Keratinocyte (primary cell): ENCODE results near the gene CTIF. TPM values are rescaled to one million over a fixed set of nuclear protein-coding genes. Genes with fewer than 3 reads are reported as not detected.

Experiments used
- DNase-seq: peaks from one replicate; pipeline ENCODE4 v3.0.0-alpha.2; 2011; ENCODE audit warnings: low read depth, missing footprints, low spot score
- FAIRE-seq: peaks from 2 replicates; lab custom pipeline; 2011; peaks lifted over from hg19 to GRCh38; lab: Jason Lieb, UNC
- H2AFZ ChIP-seq: 2 replicates; pipeline ENCODE4 v1.6.0; 2012; ENCODE audit warnings: low read length, control low read depth, inconsistent platforms; ENCODE audit not compliant: control insufficient read depth
- H3K27ac ChIP-seq: 2 replicates; pipeline ENCODE4 v1.5.1; 2011; ENCODE audit warnings: low read length; ENCODE audit not compliant: control insufficient read depth, insufficient read depth
- H3K27me3 ChIP-seq: 3 replicates; pipeline ENCODE4 v1.6.0; 2011; ENCODE audit warnings: low read length; ENCODE audit not compliant: control insufficient read depth, insufficient read depth; ENCODE audit errors: extremely low read depth
- H3K36me3 ChIP-seq, 2 experiments: 2 replicates in 1 of 2; 3 replicates in 1 of 2; pipeline ENCODE4 v1.5.1; 2011; ENCODE audit warnings: low read length in 2 of 2, mild to moderate bottlenecking in 1 of 2; ENCODE audit not compliant: control insufficient read depth in 2 of 2, insufficient read depth in 2 of 2; ENCODE audit errors: extremely low read depth in 1 of 2
- H3K4me1 ChIP-seq: 3 replicates; pipeline ENCODE4 v1.5.1; 2011; ENCODE audit warnings: low read length; ENCODE audit not compliant: control insufficient read depth, insufficient read depth; ENCODE audit errors: extremely low read depth
- H3K4me2 ChIP-seq: 3 replicates; pipeline ENCODE4 v1.6.0; 2011; ENCODE audit warnings: low read depth, low read length; ENCODE audit not compliant: control insufficient read depth, insufficient read depth; ENCODE audit errors: extremely low read depth
- H3K4me3 ChIP-seq, 3 experiments: fragments of 200-600 bp in 1 of 3; sonication (generic) in 1 of 3; 2 replicates in 2 of 3; 3 replicates in 1 of 3; pipeline ENCODE4 v1.5.1; 2011 to 2016; ENCODE audit warnings: low read length in 3 of 3, mild to moderate bottlenecking in 3 of 3, control low read depth in 2 of 3, inconsistent platforms in 1 of 3, low read depth in 1 of 3, mixed read lengths in 1 of 3, mixed run types in 1 of 3, moderate library complexity in 1 of 3; ENCODE audit not compliant: control insufficient read depth in 2 of 3, insufficient read depth in 2 of 3; ENCODE audit errors: extremely low read depth in 1 of 3
- H3K79me2 ChIP-seq: 2 replicates; pipeline ENCODE4 v1.6.0; 2012; ENCODE audit warnings: low read length; ENCODE audit not compliant: control insufficient read depth, insufficient read depth
- H3K9ac ChIP-seq: 3 replicates; pipeline ENCODE4 v1.6.0; 2011; ENCODE audit warnings: low read length; ENCODE audit not compliant: control insufficient read depth, insufficient read depth; ENCODE audit errors: extremely low read depth
- H3K9me1 ChIP-seq: 3 replicates; pipeline ENCODE4 v1.6.0; 2011; ENCODE audit warnings: low read length; ENCODE audit not compliant: control insufficient read depth, insufficient read depth; ENCODE audit errors: extremely low read depth
- H3K9me3 ChIP-seq: 2 replicates; pipeline ENCODE4 v1.5.1; 2012; ENCODE audit warnings: low read depth, low read length; ENCODE audit not compliant: control insufficient read depth
- H4K20me1 ChIP-seq: 3 replicates; pipeline ENCODE4 v1.6.0; 2011; ENCODE audit warnings: low read length; ENCODE audit not compliant: control insufficient read depth, insufficient read depth; ENCODE audit errors: extremely low read depth
- EZH2 ChIP-seq: IDR thresholded peaks from one replicate; pipeline ENCODE4 v1.6.1; 2012; ENCODE audit warnings: inconsistent platforms, mild to moderate bottlenecking, low read length, moderate library complexity
- dilution Hi-C: fragments of 300-500 bp; cut with MboI; formaldehyde crosslinking; loops from one replicate; pipeline ENCODE4 v1.7.0; 2020; ENCODE audit warnings: low sequenced_read_pairs; ENCODE audit not compliant: extremely low pct_ligation_motif_present
- polyA plus RNA-seq, 5 experiments: library from polyadenylated mRNA; depleted of rRNA in 3 of 5; stranded (reverse) in 3 of 5; stranded (forward) in 1 of 5; unstranded in 1 of 5; fragments of >200 nt; gene quantifications; 1 replicate in 1 of 5; 2 replicates in 3 of 5; 3 replicates in 1 of 5; pipeline versions ENCODE4 v1.2.1 to v1.2.3, GENCODE V29; 2011 to 2012; ENCODE audit warnings: missing spikeins in 2 of 5, low read depth in 1 of 5, low replicate concordance in 1 of 5
- TF ChIP-seq, protein P1 (sequence below), 3 experiments: IDR thresholded peaks in 1 of 3; conservative IDR thresholded peaks in 1 of 3; optimal IDR thresholded peaks in 1 of 3; 2 replicates in 2 of 3; 3 replicates in 1 of 3; pipeline versions ENCODE3 to v1.5.1; 2011; ENCODE audit warnings: low read length in 3 of 3, mild to moderate bottlenecking in 3 of 3, moderate library complexity in 2 of 3, control low read depth in 1 of 3, inconsistent platforms in 1 of 3; ENCODE audit not compliant: insufficient read depth in 2 of 3; ENCODE audit errors: extremely low read depth in 1 of 3

Gene CTIF
- polyA plus RNA-seq, 1 donor (not counting 4 experiments of a cell fraction or from before 2014, with no cell fraction given), result 15.0 TPM

GRCh38 chr18:48763719-48764100, 224.9 kb downstream of the CTIF start:
- H3K4me3 ChIP-seq, result no peak overlapping the region
- TF ChIP-seq, protein P1, sequence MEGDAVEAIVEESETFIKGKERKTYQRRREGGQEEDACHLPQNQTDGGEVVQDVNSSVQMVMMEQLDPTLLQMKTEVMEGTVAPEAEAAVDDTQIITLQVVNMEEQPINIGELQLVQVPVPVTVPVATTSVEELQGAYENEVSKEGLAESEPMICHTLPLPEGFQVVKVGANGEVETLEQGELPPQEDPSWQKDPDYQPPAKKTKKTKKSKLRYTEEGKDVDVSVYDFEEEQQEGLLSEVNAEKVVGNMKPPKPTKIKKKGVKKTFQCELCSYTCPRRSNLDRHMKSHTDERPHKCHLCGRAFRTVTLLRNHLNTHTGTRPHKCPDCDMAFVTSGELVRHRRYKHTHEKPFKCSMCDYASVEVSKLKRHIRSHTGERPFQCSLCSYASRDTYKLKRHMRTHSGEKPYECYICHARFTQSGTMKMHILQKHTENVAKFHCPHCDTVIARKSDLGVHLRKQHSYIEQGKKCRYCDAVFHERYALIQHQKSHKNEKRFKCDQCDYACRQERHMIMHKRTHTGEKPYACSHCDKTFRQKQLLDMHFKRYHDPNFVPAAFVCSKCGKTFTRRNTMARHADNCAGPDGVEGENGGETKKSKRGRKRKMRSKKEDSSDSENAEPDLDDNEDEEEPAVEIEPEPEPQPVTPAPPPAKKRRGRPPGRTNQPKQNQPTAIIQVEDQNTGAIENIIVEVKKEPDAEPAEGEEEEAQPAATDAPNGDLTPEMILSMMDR (optimal IDR thresholded peaks at IDR 0.05 in 1 of 3, IDR thresholded peaks at IDR 0.05 in 1 of 3, conservative IDR thresholded peaks at IDR 0.05 in 1 of 3; ENCODE audit: extremely low read depth in 1 of 3, insufficient read depth in 2 of 3, low read length in 3 of 3), result no peak
- no peak for TF ChIP-seq EZH2
- H3K27me3 ChIP-seq, result no peaks in the 10 kb centered on the region
- H3K27ac ChIP-seq, result no peak overlapping the region
- H3K36me3 ChIP-seq, result peaks cover 7 to 24% of the 10 kb centered on the region in 2 experiments
- DNase-seq (no peak), FAIRE-seq (no peak)
- H3K9me1 ChIP-seq, result no peaks in the 10 kb centered on the region
- H3K9ac ChIP-seq, result no peak overlapping the region
- no peak overlapping the region for H2AFZ ChIP-seq
- H3K79me2 ChIP-seq, result no peaks in the 10 kb centered on the region
- H3K9me3 ChIP-seq, result no peaks in the 10 kb centered on the region
- dilution Hi-C loops, result no loop called here
- peaks cover 3% of the 10 kb centered on the region for H4K20me1 ChIP-seq
- H3K4me2 ChIP-seq, result no peak overlapping the region
- H3K4me1 ChIP-seq, result peaks cover 12% of the 10 kb centered on the region

GRCh38 chr18:48765053-48765452, 226.2 kb downstream of the CTIF start:
- no peak for FAIRE-seq
- H3K27ac ChIP-seq, result no peak overlapping the region
- peaks cover 7 to 25% of the 10 kb centered on the region in 2 experiments for H3K36me3 ChIP-seq
- H3K9me1 ChIP-seq, result no peaks in the 10 kb centered on the region
- H3K9ac ChIP-seq, result no peak overlapping the region
- no peaks in the 10 kb centered on the region for H3K9me3 ChIP-seq
- no peak overlapping the region for H2AFZ ChIP-seq
- H3K4me2 ChIP-seq, result no peak overlapping the region
- H3K27me3 ChIP-seq, result no peaks in the 10 kb centered on the region
- H3K79me2 ChIP-seq, result no peaks in the 10 kb centered on the region
- H3K4me3 ChIP-seq, result no peak overlapping the region
- TF ChIP-seq, protein P1 (optimal IDR thresholded peaks at IDR 0.05 in 1 of 3, IDR thresholded peaks at IDR 0.05 in 1 of 3, conservative IDR thresholded peaks at IDR 0.05 in 1 of 3; ENCODE audit: extremely low read depth in 1 of 3, insufficient read depth in 2 of 3, low read length in 3 of 3), result no peak
- TF ChIP-seq EZH2, result no peak
- H4K20me1 ChIP-seq, result peaks cover 3% of the 10 kb centered on the region
- DNase-seq, result no peak
- H3K4me1 ChIP-seq, result peaks cover 12% of the 10 kb centered on the region
- dilution Hi-C loops, result no loop called here
